ENCODE measurements around the gene CBX3. TPM values are rescaled to one million over a fixed set of nuclear protein-coding genes. Genes with fewer than 3 reads are reported as not detected.

CBX3 gene
- total RNA-seq, 1 donor from 2014 or later = 221 TPM

- Mint-ChIP-seq H3K27ac (peak overlapping the region; percentile 33), H3K27me3 (no peaks in the 10 kb centered on the region), H3K4me3 (ENCODE audit: low read depth) (no peak overlapping the region), H3K4me1 (ENCODE audit: low read depth) (peaks cover 18% of the 10 kb centered on the region), H3K9me3 (ENCODE audit: low read depth) (no peaks in the 10 kb centered on the region), H3K36me3 (ENCODE audit: insufficient read depth) (peaks cover 34% of the 10 kb centered on the region)
- no peak for DNase-seq (ENCODE audit: low spot score, unreplicated experiment)
- TF ChIP-seq CTCF (IDR thresholded peaks at IDR 0.05; ENCODE audit: unreplicated experiment) = no peak
Measured at GRCh38 chr7:26185844-26186180, 15.7 kb upstream of the CBX3 start.

GRCh38 chr7:26186364-26187311 lies 14.9 kb upstream of the CBX3 start:
- Mint-ChIP-seq H3K4me1 (ENCODE audit: low read depth) (peaks cover 16% of the 10 kb centered on the region), H3K27ac (peak overlapping the region; percentile 92), H3K36me3 (ENCODE audit: insufficient read depth) (peaks cover 39% of the 10 kb centered on the region), H3K27me3 (no peaks in the 10 kb centered on the region), H3K9me3 (ENCODE audit: low read depth) (no peaks in the 10 kb centered on the region), H3K4me3 (ENCODE audit: low read depth) (no peak overlapping the region)
- no peak for TF ChIP-seq CTCF (IDR thresholded peaks at IDR 0.05; ENCODE audit: unreplicated experiment)
- no peak for DNase-seq (ENCODE audit: low spot score, unreplicated experiment)

- TF ChIP-seq CTCF (IDR thresholded peaks at IDR 0.05; ENCODE audit: unreplicated experiment) = no peak
- Mint-ChIP-seq H3K27ac (peak overlapping the region; percentile 92), H3K4me3 (ENCODE audit: low read depth) (no peak overlapping the region), H3K9me3 (ENCODE audit: low read depth) (no peaks in the 10 kb centered on the region), H3K27me3 (no peaks in the 10 kb centered on the region), H3K4me1 (ENCODE audit: low read depth) (peaks cover 17% of the 10 kb centered on the region), H3K36me3 (ENCODE audit: insufficient read depth) (peaks cover 48% of the 10 kb centered on the region)
- no peak for DNase-seq (ENCODE audit: low spot score, unreplicated experiment)
Measured at GRCh38 chr7:26187380-26188205, 14.0 kb upstream of the CBX3 start.

GRCh38 chr7:26188206-26188956 lies 13.2 kb upstream of the CBX3 start:
- TF ChIP-seq CTCF (IDR thresholded peaks at IDR 0.05; ENCODE audit: unreplicated experiment) = no peak
- peaks cover 56% of the 10 kb centered on the region for H3K36me3 Mint-ChIP-seq (ENCODE audit: insufficient read depth)
- peak overlapping the region; percentile 92 for H3K27ac Mint-ChIP-seq
- H3K27me3 Mint-ChIP-seq = no peaks in the 10 kb centered on the region
- no peaks in the 10 kb centered on the region for H3K9me3 Mint-ChIP-seq (ENCODE audit: low read depth)
- peaks cover 24% of the 10 kb centered on the region for H3K4me1 Mint-ChIP-seq (ENCODE audit: low read depth)
- DNase-seq (ENCODE audit: low spot score, unreplicated experiment) = no peak
- H3K4me3 Mint-ChIP-seq (ENCODE audit: low read depth) = no peak overlapping the region

Data from progenitor cell of endocrine pancreas (in vitro differentiated cells).